Fibroblast of skin of back (primary cell): ENCODE results near the gene NLRX1.
"Not testable (repeated sequence)": the region's sequence is repeated elsewhere in the genome, so short reads cannot be mapped to it uniquely, and the experiment has no call there.

Experiments
- DNase-seq: peaks from one replicate; pipeline ENCODE4 v3.0.0-alpha.2; 2013

The NLRX1 gene

GRCh38 chr11:119153049-119153818, 15.3 kb upstream of the NLRX1 start:
- peak; percentile 10 for DNase-seq

GRCh38 chr11:119154178-119154577, 14.3 kb upstream of the NLRX1 start:
- no peak for DNase-seq

- DNase-seq, result no peak
These were observed 12.6 kb upstream of the NLRX1 start for GRCh38 chr11:119155733-119156492.

GRCh38 chr11:119156496-119156895, 12.0 kb upstream of the NLRX1 start:
- no peak for DNase-seq

GRCh38 chr11:119157063-119157462, 11.5 kb upstream of the NLRX1 start:
- DNase-seq, result peak; percentile 12

GRCh38 chr11:119158467-119158866, 10.1 kb upstream of the NLRX1 start:
- DNase-seq, result no peak

- DNase-seq, result no peak
These were observed 8.4 kb upstream of the NLRX1 start for GRCh38 chr11:119160151-119160550.

GRCh38 chr11:119161871-119162270, 6.7 kb upstream of the NLRX1 start:
- DNase-seq, result no peak

- peak; percentile 70 for DNase-seq
These were observed 2.0 kb upstream of the NLRX1 start for GRCh38 chr11:119166368-119167076.

- not testable (repeated sequence) for DNase-seq
These were observed 1.5 kb upstream of the NLRX1 start for GRCh38 chr11:119167077-119167458.

- peak; percentile 7 for DNase-seq
These were observed 592 bp upstream of the NLRX1 start for GRCh38 chr11:119167933-119168332.

GRCh38 chr11:119169282-119169719, 776 bp downstream of the NLRX1 start:
- DNase-seq, result peak; percentile 53

GRCh38 chr11:119172513-119172912, 4.0 kb downstream of the NLRX1 start:
- DNase-seq, result peak; percentile 13

- DNase-seq, result no peak
These were observed 4.9 kb downstream of the NLRX1 start for GRCh38 chr11:119173453-119173852.

- no peak for DNase-seq
These were observed 7.1 kb downstream of the NLRX1 start for GRCh38 chr11:119175493-119176077.

- DNase-seq, result peak; percentile 22
These were observed 9.7 kb downstream of the NLRX1 start for GRCh38 chr11:119178166-119178680.

GRCh38 chr11:119179342-119179741, 10.8 kb downstream of the NLRX1 start:
- DNase-seq, result no peak

GRCh38 chr11:119179983-119180382, 11.5 kb downstream of the NLRX1 start:
- no peak for DNase-seq

GRCh38 chr11:119180729-119181676, 12.5 kb downstream of the NLRX1 start:
- DNase-seq, result no peak

GRCh38 chr11:119181677-119182412, 13.3 kb downstream of the NLRX1 start:
- no peak for DNase-seq

GRCh38 chr11:119184399-119184798, 15.9 kb downstream of the NLRX1 start:
- DNase-seq, result not testable (repeated sequence)
